Measurements from ENCODE around the gene UBAC1.

Gene UBAC1

GRCh38 chr9:135961277-135961715, at the start of gene UBAC1:
Gene UBAC1 (minus strand): TSS chr9:135961373. CDS start chr9:135961162, 211 bp downstream.
- peak; percentile 94 to 95 for DNase-seq

- no peak for DNase-seq
Observed at GRCh38 chr9:136010615-136011361, 49.6 kb upstream of the UBAC1 start.

- no peak for DNase-seq
Observed at GRCh38 chr9:136010176-136010575, 49.0 kb upstream of the UBAC1 start.

- DNase-seq: no peak
Observed at GRCh38 chr9:136009516-136009915, 48.3 kb upstream of the UBAC1 start.

- DNase-seq: no peak
Observed at GRCh38 chr9:136008693-136008997, 47.5 kb upstream of the UBAC1 start.

GRCh38 chr9:136007934-136008692, 46.9 kb upstream of the UBAC1 start:
- no peak for DNase-seq

GRCh38 chr9:136007276-136007933, 46.2 kb upstream of the UBAC1 start:
- DNase-seq: no peak

- DNase-seq: no peak
Observed at GRCh38 chr9:136006169-136006568, 45.0 kb upstream of the UBAC1 start.

- DNase-seq: no peak
Observed at GRCh38 chr9:136004712-136005111, 43.5 kb upstream of the UBAC1 start.

GRCh38 chr9:136004219-136004618, 43.0 kb upstream of the UBAC1 start:
- DNase-seq: no peak

GRCh38 chr9:136003411-136004218, 42.4 kb upstream of the UBAC1 start:
- no peak for DNase-seq

- DNase-seq: no peak
Observed at GRCh38 chr9:136002881-136003280, 41.7 kb upstream of the UBAC1 start.

GRCh38 chr9:136002215-136002614, 41.0 kb upstream of the UBAC1 start:
- DNase-seq: no peak

GRCh38 chr9:136001231-136001630, 40.1 kb upstream of the UBAC1 start:
- DNase-seq: no peak

- DNase-seq: no peak
Observed at GRCh38 chr9:135998410-135999071, 37.4 kb upstream of the UBAC1 start.

- DNase-seq: no peak
Observed at GRCh38 chr9:135998016-135998380, 36.8 kb upstream of the UBAC1 start.

GRCh38 chr9:135997090-135998015, 36.2 kb upstream of the UBAC1 start:
- no peak for DNase-seq

- DNase-seq: no peak
Observed at GRCh38 chr9:135995816-135996215, 34.6 kb upstream of the UBAC1 start.

GRCh38 chr9:135994501-135995192, 33.5 kb upstream of the UBAC1 start:
- DNase-seq: no peak

- DNase-seq: no peak
Observed at GRCh38 chr9:135993765-135994500, 32.8 kb upstream of the UBAC1 start.
